UCSD-AML1 (cell line): ENCODE data around the gene TSHZ2.
"Not testable (repeated sequence)": the region's sequence is repeated elsewhere in the genome, so short reads cannot be mapped to it uniquely, and the experiment has no call there.

Experiments
- DNase-seq: peaks from one replicate; lab custom pipeline; 2025; ENCODE audit not compliant: unreplicated experiment; lab: John Stamatoyannopoulos, UW

Gene TSHZ2

DNA sequence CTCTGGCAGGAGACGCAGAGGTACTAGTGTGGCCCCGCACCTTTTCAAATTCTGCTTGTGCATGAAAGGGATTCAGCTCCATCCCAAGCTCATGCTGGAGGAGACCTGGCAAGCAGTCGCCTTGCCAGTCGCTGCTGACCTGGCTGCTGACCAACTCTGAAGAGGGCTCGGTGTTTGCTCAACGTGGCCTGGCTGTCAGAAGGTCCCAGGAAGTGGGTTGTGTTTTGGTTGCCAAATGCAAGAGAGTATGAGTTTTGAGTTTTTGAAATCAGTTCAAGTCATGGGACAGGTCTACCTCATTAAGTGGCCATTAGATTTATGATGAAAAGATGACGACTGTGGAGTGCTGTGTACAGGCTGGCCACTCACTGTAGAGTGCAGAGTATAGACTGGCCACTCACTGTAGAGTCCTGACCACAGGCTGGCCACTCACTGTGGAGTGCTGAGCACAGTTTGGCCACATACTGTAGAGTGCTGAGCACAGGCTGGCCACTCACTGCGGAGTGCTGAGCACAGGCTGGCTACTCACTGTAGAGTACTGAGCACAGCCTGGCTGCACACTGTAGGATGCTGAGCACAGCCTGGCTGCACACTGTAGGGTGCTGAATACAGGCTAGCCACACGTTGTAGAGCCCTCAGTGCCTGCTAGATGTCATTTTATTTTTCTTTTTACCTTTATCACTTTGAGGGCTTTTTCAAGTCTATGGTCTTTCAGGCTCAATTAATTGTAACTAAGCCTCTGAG lies 427.6 kb downstream of the TSHZ2 start:
- no peak for DNase-seq

DNA sequence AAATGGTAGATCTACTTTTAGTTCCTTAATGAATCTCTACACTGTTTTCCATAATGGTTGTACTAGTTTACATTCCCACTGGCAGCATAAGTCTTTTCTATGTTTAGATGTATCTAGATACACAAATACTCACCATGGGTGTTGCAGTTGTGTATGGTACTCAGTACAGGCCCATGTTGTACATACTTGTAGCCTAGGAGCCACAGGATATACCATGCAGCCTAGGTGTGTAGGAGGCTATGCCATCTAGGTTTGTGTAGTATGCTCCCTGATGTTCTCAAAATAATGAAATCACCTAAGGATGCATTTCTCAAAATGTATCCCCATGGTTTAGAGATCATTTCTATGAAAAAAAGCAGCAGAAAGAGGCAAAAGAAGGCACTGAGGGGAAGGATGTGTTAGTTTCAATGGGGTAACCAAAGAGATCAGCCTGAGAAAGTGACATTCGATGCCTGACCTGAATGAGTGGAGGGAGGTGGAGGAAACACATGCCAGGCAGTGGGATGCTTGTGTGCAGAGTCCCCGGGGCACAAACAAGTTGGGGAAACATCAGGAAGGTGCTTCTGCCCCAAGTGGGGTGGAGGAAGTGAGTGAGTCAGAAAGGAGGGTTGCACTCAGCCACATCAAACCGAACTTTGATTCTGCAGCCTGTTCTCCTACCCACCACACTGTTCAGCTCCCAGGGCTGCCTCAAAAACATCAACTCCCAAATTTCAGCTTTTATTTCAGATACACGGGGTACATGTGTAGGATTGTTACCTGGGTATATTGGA lies 430.3 kb downstream of the TSHZ2 start:
- DNase-seq, result no peak

DNA sequence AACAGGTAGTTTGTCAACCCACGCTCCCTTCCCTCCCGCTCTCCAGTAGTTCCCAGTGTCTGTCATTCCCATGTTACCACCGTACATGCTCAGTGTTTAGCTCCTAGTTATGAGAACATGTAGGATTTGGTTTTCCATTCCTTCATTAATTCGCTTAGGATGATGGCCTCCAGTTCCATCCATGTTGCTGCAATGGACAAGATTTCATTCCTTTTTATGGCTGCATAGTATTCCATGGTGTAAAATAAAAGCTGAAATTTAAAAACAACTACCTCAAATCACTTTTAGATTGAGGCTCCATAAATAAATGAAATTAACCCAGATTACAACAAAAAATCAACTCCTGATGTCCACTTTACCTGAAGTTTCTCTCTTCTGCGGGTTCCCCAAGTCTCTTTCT lies 430.9 kb downstream of the TSHZ2 start:
- no peak for DNase-seq

DNA sequence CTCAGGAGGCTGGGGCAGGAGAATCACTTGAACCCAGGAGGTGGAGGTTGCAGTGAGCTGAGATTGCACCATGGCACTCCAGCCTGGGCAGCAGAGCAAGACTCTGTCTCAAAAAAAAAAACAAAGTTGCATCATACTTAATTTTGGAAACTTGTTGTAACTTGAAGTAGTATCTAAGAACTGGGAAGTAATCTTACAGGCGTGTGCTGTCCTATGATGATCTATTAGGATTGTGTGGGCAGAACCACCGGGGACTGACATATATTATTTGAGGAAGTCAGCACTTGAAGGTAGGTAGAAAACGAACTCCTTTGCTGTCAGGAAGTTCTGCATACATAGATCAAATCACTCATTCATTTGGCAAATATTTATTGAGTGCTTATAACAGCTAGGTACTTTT lies 433.0 kb downstream of the TSHZ2 start:
- DNase-seq, result no peak

DNA sequence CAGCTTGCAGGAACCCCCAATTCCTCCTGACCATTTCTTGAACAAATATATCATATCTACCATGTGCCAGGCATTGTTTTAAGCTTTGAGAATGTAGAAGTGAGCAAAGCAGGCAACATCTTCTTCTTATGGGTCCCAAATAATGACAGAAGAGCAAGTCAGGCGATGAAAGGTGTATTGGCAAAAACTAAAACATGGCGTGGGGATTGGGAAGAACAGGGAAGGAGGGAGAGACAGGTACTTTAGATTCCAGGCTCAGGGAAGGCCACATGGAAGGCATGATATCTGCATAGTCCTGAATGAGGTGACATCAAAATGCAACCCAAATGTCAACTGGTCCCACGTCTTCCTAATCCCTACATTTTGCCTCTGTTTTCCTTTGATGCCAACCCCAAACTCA lies 434.4 kb downstream of the TSHZ2 start:
- DNase-seq, result no peak

DNA sequence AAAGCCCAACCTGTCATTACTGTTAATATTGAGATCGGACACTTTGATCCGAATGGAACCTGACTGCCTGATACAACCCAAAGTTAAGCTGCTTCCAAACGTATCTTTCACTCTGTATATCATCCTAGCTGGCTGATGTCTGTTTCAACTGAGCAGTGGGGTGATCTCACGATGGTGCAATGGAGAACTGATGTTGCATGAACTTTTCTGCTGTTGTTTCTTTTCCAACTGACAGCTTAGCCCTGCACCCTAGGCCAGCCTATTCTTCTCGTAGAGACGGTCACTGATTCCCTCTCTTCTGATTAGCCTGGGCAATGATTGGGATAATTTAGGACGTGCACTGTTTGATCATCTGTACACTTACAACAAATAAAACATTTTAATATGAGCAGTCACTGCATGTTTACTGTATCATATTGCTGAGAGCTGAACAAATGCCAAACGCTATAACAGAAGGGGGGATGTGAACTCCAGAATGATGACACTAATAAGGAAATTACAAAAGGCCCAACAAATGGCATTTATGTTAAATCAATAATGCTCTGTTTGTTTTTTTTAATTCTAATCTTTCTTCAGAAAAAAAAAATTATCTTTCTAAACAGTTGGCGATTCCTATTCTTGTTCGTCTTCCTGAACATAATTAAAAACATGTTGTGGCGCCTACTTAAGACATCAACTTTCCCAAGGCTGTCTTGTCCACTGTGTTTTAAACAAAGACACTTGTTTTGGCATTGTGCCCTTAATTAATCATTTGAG lies 436.7 kb downstream of the TSHZ2 start:
- DNase-seq, result no peak

DNA sequence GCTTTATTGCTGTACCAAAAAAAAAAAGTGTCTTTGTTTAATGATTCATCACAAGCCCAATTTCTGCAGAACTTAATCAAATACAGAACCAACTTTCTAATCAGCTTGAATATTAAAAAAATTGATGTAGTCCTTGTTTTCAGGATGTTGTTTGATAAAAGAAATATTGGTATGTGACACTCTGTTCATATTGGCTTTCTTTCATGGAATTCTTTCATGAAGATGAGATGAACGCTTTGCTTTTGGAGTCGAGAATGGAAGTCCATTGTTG lies 437.2 kb downstream of the TSHZ2 start:
- no peak for DNase-seq

DNA sequence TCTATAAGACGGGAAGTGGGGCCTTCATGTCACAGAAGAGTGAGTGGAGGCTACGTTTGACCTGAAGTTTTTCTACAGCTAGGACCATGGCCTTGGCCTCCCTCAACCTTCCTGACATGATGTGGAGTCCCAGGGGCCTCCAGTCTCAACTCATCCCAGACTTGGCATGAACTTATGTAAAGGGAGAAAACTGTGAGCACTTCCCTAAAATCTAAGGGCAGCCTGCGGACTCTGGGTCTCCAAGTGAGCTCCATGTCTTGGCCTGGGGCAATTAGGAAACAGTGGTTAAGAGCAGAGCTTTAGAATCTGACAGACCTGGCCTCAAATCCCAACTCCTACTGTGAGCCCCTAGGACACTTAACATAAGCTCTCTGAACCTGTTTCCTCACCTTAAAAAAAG lies 439.0 kb downstream of the TSHZ2 start:
- no peak for DNase-seq

DNA sequence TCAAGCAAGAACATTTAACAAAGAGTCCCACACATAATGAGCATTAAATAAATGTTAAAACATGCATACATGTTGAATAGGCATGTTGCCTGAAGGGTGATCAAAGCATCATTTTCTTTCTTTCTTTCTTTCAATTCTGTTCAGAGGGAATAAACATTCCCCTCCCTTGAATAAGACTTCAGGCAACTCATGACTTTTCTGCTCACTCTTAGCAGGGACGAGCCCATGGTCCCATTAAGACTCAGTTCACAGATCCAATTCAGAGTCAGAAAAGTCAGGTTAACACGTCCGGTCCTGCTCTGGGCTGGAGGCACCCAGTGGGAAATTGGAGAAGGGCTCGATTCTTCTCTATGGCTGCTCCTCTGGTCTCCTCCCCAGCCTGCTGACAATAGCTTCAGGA lies 439.7 kb downstream of the TSHZ2 start:
- no peak for DNase-seq

DNA sequence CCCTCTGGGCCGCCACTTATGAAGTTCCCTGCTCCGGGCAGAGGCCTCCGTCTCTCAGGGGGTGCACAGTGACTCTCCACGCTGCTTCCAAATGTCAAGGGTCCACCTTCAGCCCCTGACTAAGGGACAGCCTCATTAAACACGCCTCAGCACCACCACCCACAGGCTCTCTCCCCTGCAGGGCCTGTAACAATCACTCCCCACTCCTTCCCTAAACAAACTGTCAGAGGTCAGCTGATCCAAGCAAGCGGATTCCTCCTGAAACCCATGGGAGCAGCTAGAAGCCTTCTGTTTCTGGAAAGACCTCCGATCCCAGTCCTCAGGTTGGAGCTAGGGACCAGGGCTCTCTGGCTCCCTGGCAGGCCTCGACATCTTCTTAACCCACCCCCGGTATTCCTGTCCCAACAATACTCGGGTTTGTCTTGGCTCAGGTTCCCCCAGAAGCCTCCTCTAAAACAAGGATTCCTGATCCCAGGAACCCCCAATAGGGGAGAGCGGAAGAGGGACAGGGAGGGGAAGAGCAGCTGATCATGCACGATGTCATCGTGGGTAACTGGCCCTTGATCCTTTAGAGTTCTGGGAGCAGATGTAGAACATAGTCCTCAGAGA lies 440.5 kb downstream of the TSHZ2 start:
- no peak for DNase-seq

DNA sequence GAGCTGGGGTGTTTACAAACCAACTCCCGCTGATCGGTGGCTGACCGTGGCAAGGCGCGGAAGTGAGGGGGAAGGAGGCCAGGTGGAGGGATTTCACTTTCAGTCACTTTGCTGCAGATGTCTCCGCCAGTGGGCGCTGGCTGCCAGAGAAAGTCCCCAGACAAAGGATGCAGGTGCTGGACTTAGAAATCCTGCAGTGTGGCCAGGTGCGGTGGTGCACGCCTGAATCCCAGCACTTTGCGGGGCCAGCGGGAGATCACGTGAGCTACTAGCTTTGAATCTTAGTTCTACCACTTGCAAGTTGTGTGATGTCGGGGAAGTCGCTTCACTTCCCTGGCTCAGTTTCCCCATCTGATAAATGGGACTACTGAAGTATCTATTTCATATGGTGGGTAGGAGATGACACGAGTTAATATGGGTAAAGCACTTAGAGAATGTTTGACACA lies 441.1 kb downstream of the TSHZ2 start:
- no peak for DNase-seq

DNA sequence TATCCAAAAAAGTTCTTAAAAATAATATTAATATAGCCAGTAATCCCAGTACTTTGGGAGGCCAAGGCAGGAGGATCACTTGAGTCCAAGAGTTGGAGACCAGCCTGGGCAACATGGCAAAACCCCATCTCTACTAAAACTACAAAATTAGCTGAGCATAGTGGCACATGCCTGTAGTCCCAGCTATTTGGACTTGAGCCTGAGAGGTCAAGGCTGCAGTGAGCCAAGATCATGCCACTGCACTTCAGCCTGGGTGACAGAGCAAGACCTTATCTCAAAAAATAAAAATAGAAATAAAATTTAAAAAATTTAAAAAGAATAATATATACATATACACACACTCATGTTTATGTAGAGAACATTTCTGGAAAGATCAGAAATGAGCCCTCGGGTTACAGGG lies 441.7 kb downstream of the TSHZ2 start:
- not testable (repeated sequence) for DNase-seq

DNA sequence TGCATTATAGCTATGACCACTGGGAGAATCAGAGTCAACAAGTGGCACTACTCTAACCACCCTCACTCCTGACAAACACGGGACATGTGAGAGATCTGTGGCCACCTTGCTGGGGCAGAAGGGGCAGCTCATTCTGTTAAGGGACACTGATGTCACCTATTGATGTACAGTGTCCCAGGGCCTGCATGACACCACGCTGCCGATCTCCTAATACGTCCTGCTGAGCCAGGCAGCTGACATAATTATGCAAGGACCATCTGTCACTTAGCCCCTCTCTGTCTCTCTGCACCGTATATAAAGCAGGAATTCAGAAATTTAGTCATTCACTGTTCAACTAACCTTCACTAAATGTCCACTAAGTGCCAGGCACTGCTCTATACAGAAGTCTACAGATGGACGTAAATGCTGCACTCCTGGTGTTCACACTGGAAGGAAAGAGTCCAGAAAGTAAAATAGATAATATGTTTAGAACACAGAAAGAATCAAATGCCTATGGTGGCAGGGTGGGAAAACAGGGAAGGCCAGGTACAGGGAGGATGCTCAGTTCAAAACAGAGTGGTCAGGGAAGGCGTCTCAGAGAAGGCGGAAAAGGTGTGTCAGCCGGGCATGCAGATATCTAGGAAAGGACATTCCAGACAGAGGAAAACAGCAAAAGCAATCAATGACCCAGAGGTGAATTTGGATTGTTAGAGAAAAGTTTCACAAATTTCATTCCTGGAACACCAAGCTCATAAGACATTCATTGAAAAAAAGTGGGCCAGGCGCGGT lies 447.7 kb downstream of the TSHZ2 start:
- DNase-seq, result no peak

DNA sequence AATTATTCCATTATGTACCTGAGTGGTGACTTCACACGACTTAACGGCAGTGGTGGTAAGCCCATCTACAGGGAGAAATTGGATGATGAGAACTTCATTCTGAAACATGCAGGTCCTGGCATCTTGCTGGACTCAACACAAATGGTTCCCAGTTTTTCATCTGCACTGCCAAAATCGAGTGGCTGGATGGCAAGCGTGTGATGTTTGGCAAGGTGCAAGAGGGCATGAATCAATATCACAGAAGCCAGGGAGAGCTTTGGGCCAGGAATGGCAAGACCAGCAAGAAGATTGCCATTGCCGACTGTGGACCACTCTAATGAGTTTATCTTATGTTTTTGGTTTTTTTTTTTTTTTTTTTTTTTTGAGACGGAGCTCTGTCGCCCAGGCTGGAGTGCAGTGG lies 449.2 kb downstream of the TSHZ2 start:
- DNase-seq, result no peak

DNA sequence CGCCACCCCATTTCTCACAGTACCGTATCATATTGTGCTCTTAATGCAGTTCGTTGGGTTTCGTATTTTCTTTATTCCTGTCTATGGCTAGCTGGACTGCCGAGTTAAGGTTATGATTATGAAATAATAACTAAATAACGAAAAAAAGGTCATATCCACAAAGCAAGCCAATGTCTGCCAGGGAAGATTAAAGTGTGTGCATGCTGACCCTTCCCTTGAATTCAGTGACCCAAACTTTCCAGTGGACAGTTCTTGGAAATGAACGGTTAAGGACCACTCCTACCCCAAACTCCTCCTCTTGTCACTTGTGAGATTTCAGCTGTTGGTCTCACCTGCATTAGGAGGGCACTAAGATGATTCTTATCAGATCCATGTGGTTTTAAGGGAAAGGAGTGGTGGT lies 449.9 kb downstream of the TSHZ2 start:
- DNase-seq, result no peak

DNA sequence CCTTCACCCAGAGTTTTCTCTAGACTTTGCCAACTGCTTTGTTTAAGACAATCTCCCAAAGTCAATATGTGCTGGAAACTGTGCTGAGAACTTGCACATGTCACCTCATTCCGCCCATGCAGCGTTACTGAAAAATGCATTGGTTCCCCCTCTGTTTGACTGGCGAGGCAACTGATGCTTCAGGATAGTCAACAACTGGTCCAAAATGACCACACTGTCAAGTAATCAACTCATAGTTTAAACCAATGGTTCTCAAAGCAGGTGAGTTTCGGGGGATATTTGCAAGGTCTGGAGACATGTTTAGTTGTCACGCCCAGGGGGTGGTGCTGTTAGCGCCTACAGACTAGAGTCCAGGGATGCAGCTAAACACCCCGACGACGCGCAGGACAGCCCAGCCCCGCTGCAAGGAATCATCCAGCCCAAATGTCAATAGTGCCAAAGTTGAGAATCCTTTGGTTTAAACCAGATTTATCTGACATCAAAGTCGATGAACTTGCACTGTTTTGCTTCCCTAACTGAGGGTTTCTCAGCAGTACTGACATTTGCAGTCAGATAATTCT lies 451.5 kb downstream of the TSHZ2 start:
- DNase-seq, result no peak

DNA sequence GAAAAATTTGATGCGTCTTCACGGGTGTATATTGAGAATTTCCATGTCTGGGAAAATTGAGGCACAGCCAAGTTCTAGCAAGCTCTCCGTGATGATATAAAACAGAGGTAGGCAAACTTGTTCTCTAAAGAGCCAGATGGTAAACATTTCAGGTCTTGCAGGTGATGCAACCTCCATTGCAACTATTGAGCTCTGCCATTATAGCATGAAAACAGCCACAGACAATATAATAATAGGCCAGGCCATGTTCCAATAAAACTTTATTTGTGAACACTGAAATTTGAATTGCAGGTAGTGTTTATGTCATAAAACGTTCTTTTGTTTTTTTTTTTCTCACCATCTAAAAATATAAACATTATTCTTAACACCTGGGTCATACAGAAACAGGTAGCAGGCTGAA lies 453.3 kb downstream of the TSHZ2 start:
- no peak for DNase-seq

DNA sequence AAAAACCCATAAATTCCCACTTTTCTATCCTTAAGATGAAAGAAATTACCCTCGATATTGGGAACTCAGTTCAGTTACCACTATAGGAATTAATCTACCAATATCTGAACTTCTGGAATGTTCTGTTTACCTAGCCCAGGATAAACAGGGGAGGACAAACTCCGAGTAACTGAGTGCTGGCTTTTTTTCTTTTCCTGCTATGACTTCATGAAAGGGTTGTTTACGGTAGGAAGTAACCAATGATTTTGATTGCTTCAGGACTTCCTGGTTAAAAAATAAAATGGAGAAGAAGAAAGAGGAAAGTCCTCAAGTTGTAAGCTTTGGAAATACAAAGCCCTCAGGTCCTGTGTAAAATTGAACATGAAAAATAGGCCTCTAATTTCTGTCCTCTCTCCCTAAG lies 453.8 kb downstream of the TSHZ2 start:
- DNase-seq, result no peak

DNA sequence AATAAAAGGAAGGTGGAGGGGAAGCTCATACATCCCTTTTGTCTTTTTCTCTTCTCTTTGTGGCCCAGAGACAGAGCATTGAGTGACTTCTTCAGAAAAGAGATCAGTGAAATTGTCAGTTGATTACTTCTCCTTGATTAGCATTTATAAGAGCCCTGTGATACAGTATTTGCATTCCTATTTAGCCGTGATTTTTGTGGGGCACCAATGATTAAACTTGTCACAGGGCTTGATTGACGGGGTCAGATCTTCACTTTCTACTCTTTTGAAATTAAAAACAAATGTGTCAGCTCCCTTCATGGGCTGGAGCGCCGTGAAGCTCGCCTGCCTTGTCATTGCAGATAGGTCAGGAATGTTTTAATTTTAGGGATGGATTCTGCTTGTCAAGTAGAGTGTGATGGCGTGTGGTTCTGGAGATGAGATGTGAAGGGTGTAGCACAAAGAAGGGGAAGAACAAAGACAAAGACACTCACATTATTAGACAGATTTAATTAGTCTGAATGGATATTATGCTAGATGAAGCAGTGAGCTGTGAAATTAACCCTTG lies 454.7 kb downstream of the TSHZ2 start:
- DNase-seq, result no peak

DNA sequence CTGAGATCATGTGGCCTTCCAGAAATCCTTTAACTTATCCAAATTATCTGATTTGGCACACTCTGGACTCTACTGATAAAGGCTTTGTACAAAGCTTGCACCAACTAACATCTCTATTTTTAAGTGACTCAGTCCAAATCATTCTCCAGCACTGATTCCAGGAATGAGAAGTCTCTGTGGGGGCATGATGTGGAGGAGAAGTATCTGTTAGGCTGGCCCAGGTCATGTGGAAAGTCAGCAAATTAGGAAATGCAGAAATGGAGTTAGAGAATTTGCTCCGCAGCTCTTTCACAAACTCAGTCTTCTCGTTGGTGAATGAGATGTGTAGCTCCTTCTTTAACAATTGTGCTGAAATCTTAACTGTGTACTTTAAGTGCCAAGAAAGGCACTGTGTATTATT lies 455.8 kb downstream of the TSHZ2 start:
- DNase-seq, result no peak
